WTC11 (cell line): ENCODE results near the gene KCNH6. TPM values are rescaled to one million over a fixed set of nuclear protein-coding genes. Genes with fewer than 3 reads are reported as not detected.

Experiments used
- ATAC-seq: fragments of 200-7000 bp; cut with Tn5 transposase; 2 replicates; pipeline ENCODE4 v1.10.0; 2021; ENCODE audit warnings: mild to moderate bottlenecking, moderate library complexity
- CTCF ChIA-PET: fragments of 300-600 bp; sonication (Branson Sonifier 250); formaldehyde crosslinking; loops from one replicate; lab custom pipeline; 2021; ENCODE audit warnings: antibody characterized with exemption; lab: Charles Lee
- POLR2A ChIA-PET: fragments of 350-600 bp; sonication (Branson Sonifier 250); formaldehyde crosslinking; loops from one replicate; lab custom pipeline; 2021; ENCODE audit warnings: antibody characterized with exemption; lab: Charles Lee
- DNase-seq: peaks from one replicate; pipeline ENCODE4 v3.0.0; 2021; ENCODE audit warnings: low spot score
- H3K27ac Mint-ChIP-seq: 2 replicates; pipeline ENCODE4 v1.8.0; 2021; ENCODE audit warnings: mixed read lengths
- H3K27me3 Mint-ChIP-seq: 2 replicates; pipeline ENCODE4 v1.8.0; 2021; ENCODE audit warnings: low read depth, mild to moderate bottlenecking, moderate library complexity, mixed read lengths
- H3K36me3 Mint-ChIP-seq: 2 replicates; pipeline ENCODE4 v1.8.0; 2021; ENCODE audit warnings: mixed read lengths
- H3K4me1 Mint-ChIP-seq: 2 replicates; pipeline ENCODE4 v1.8.0; 2022; ENCODE audit warnings: mixed read lengths
- H3K4me3 Mint-ChIP-seq: 2 replicates; pipeline ENCODE4 v1.8.0; 2021; ENCODE audit warnings: mild to moderate bottlenecking, moderate library complexity, mixed read lengths
- H3K9me3 Mint-ChIP-seq: 2 replicates; pipeline ENCODE4 v1.8.0; 2021; ENCODE audit warnings: mixed read lengths
- ATF1 ChIP-seq: sonication (generic); formaldehyde crosslinking; IDR thresholded peaks from 2 replicates; pipeline ENCODE4 v1.8.1; 2023; ENCODE audit warnings: mild to moderate bottlenecking, moderate library complexity, missing genetic modification reagents
- E2F5 ChIP-seq: sonication (generic); formaldehyde crosslinking; IDR thresholded peaks from 2 replicates; pipeline ENCODE4 v1.8.1; 2022; ENCODE audit warnings: mild to moderate bottlenecking, moderate library complexity, missing genetic modification reagents
- ERG ChIP-seq: fragments of 250-450 bp; sonication (Bioruptor Pico); IDR thresholded peaks from 2 replicates; pipeline ENCODE4 v1.8.0; 2021; ENCODE audit warnings: mild to moderate bottlenecking
- ESRRA ChIP-seq: sonication (generic); formaldehyde crosslinking; IDR thresholded peaks from 2 replicates; pipeline ENCODE4 v1.8.1; 2022; ENCODE audit warnings: mild to moderate bottlenecking, missing genetic modification reagents, borderline replicate concordance
- FOXP4 ChIP-seq: sonication (generic); formaldehyde crosslinking; IDR thresholded peaks from 2 replicates; pipeline ENCODE4 v1.8.0; 2022; ENCODE audit warnings: mild to moderate bottlenecking, missing genetic modification reagents
- GABPB1 ChIP-seq: sonication (generic); formaldehyde crosslinking; IDR thresholded peaks from 2 replicates; pipeline ENCODE4 v1.8.1; 2023; ENCODE audit warnings: mild to moderate bottlenecking, missing genetic modification reagents
- IRF1 ChIP-seq: sonication (generic); formaldehyde crosslinking; IDR thresholded peaks from 2 replicates; pipeline ENCODE4 v1.8.0; 2023; ENCODE audit warnings: missing genetic modification reagents
- MYBL2 ChIP-seq: sonication (generic); formaldehyde crosslinking; IDR thresholded peaks from 2 replicates; pipeline ENCODE4 v1.8.1; 2023; ENCODE audit warnings: mild to moderate bottlenecking, moderate library complexity, missing genetic modification reagents
- NR2C2 ChIP-seq: sonication (generic); formaldehyde crosslinking; IDR thresholded peaks from 2 replicates; pipeline ENCODE4 v1.8.0; 2022; ENCODE audit warnings: mild to moderate bottlenecking, missing genetic modification reagents
- NR3C1 ChIP-seq: sonication (generic); formaldehyde crosslinking; conservative IDR thresholded peaks from 2 replicates; pipeline ENCODE4 v1.8.1; 2023; ENCODE audit warnings: low read depth, mild to moderate bottlenecking, missing genetic modification reagents
- RELA ChIP-seq: sonication (generic); formaldehyde crosslinking; IDR thresholded peaks from 2 replicates; pipeline ENCODE4 v1.8.1; 2022; ENCODE audit warnings: missing genetic modification reagents, mild to moderate bottlenecking, borderline replicate concordance
- SP1 ChIP-seq: sonication (generic); formaldehyde crosslinking; conservative IDR thresholded peaks from 2 replicates; pipeline ENCODE4 v1.8.1; 2022; ENCODE audit warnings: missing genetic modification reagents
- STAT6 ChIP-seq: sonication (generic); formaldehyde crosslinking; conservative IDR thresholded peaks from 2 replicates; pipeline ENCODE4 v1.8.1; 2023; ENCODE audit warnings: mild to moderate bottlenecking, low read depth, missing genetic modification reagents, moderate library complexity
- ZNF219 ChIP-seq: sonication (generic); formaldehyde crosslinking; IDR thresholded peaks from 2 replicates; pipeline ENCODE4 v1.8.0; 2023; ENCODE audit warnings: missing genetic modification reagents, mild to moderate bottlenecking, borderline replicate concordance
- ZNF232 ChIP-seq: sonication (generic); formaldehyde crosslinking; IDR thresholded peaks from 2 replicates; pipeline ENCODE4 v1.8.0; 2022; ENCODE audit warnings: mild to moderate bottlenecking, missing genetic modification reagents
- ZNF263 ChIP-seq: sonication (generic); formaldehyde crosslinking; IDR thresholded peaks from 2 replicates; pipeline ENCODE4 v1.8.1; 2022; ENCODE audit warnings: low read depth, mild to moderate bottlenecking, moderate library complexity, missing genetic modification reagents
- ZNF416 ChIP-seq: fragments of 250-450 bp; sonication (Bioruptor Pico); IDR thresholded peaks from 2 replicates; pipeline ENCODE4 v1.9.0; 2021; ENCODE audit warnings: mild to moderate bottlenecking, inconsistent platforms
- ZNF532 ChIP-seq: fragments of 250-450 bp; sonication (Bioruptor Pico); IDR thresholded peaks from 2 replicates; pipeline ENCODE4 v1.9.0; 2021; ENCODE audit warnings: mild to moderate bottlenecking, borderline replicate concordance
- total RNA-seq: library from RNA; stranded (reverse); gene quantifications from 3 replicates; pipeline ENCODE4 v1.2.3, GENCODE V29; 2021

The KCNH6 gene
- total RNA-seq, 1 experiment from 2014 or later = 2.1 TPM

- DNase-seq (no peak), ATAC-seq (no peak)
- TF ChIP-seq GABPB1 (CRISPR knock-in tag) (no peak), MYBL2 (CRISPR knock-in tag) (no peak), ZNF532 (CRISPR knock-in tag) (no peak), E2F5 (no peak), RELA (no peak), ERG (CRISPR knock-in tag) (no peak), ZNF232 (no peak), ZNF219 (CRISPR knock-in tag) (no peak), FOXP4 (no peak), ATF1 (no peak), SP1 (CRISPR knock-in tag) (no peak), STAT6 (CRISPR knock-in tag) (no peak), ZNF416 (CRISPR knock-in tag) (no peak), ESRRA (CRISPR knock-in tag) (no peak), NR2C2 (no peak), NR3C1 (no peak), ZNF263 (CRISPR knock-in tag) (no peak), IRF1 (CRISPR knock-in tag) (no peak)
- Mint-ChIP-seq H3K27me3 (no peaks in the 10 kb centered on the region), H3K4me3 (no peak overlapping the region), H3K36me3 (no peaks in the 10 kb centered on the region), H3K4me1 (no peaks in the 10 kb centered on the region), H3K27ac (peak overlapping the region; percentile 35; the same call in 1 of the 2 replicates), H3K9me3 (no peaks in the 10 kb centered on the region)
- CTCF ChIA-PET = interaction anchor here (0.9 to 3.4 kb wide), 3 partner anchors 40 to 146 kb away, joined by 3 to 19 read pairs (median 11); no protein-coding TSS in a partner anchor
- POLR2A ChIA-PET = no interaction called here
These were observed 48.6 kb downstream of the KCNH6 start for GRCh38 chr17:63571632-63572310.
